ENCODE measurements around the gene C4orf50. TPM values are rescaled to one million over a fixed set of nuclear protein-coding genes. Genes with fewer than 3 reads are reported as not detected.

Gene C4orf50
- total and polyA plus RNA-seq, 11 donors, result 0.05 to 0.11 TPM; not detected in 9

DNA sequence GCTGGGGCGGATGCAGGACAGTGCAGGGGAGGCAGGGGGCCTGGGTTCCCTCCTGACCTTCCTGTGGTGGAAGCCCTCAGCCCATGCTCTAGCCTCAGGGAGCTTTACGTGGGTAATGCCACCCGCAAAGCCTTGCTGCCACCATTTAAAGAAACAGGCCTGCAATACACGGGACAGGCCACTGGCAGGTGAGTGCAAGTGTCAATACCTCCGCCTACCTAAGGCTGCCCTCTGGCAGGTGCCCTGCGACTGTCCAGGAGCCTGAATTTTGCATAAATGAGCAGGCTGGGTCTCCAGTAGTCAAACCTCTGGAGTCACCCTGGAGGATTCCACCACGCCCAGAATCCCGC lies 131.2 kb downstream of the C4orf50 start:
- Histone ChIP-seq H3K27ac (no peak overlapping the region), H3K4me3 (peak overlapping the region in 10 of 12 donors; percentile 37 to 63 (median 56)), H3K9me3 (no peaks in the 10 kb centered on the region), H3K27me3 (peaks cover 33 to 59% (median 50%) of the 10 kb centered on the region in 9 donors), H3K36me3 (no peaks in the 10 kb centered on the region), H3K4me1 (peaks cover 0 to 33% (median 14%) of the 10 kb centered on the region in 12 donors)
- peak in 1 of 4 donors; percentile 34 for ATAC-seq
- no peak for DNase-seq
- TF ChIP-seq, protein P1, sequence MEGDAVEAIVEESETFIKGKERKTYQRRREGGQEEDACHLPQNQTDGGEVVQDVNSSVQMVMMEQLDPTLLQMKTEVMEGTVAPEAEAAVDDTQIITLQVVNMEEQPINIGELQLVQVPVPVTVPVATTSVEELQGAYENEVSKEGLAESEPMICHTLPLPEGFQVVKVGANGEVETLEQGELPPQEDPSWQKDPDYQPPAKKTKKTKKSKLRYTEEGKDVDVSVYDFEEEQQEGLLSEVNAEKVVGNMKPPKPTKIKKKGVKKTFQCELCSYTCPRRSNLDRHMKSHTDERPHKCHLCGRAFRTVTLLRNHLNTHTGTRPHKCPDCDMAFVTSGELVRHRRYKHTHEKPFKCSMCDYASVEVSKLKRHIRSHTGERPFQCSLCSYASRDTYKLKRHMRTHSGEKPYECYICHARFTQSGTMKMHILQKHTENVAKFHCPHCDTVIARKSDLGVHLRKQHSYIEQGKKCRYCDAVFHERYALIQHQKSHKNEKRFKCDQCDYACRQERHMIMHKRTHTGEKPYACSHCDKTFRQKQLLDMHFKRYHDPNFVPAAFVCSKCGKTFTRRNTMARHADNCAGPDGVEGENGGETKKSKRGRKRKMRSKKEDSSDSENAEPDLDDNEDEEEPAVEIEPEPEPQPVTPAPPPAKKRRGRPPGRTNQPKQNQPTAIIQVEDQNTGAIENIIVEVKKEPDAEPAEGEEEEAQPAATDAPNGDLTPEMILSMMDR (IDR thresholded peaks at IDR 0.05), result no peak
- TF ChIP-seq POLR2A (IDR thresholded peaks at IDR 0.05), result no peak
- WGBS, 4 donors, result 35 to 49% (median 36%) methylated on average over 6 to 8 of the region's 8 CpGs
- intact Hi-C loops (cut with DNase I), result no loop called here

DNA sequence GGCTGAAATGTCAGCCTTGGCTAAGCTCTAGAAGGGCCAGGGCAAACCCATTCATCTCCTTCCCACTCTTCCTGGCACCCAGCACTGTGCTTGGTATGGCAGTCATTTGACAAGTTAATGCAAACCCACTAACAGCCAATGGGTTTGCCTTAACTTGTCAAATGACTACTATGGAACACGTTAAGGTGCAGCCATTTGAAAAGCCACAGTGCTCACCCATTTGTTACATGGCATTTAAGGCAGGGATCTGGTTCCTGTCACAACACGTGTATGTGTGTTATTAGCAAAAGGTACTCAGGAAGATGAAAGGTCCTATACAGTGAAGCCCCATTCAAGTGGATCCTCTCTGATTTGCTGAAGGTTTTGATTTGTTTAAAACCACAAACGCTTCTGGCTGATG lies 132.5 kb downstream of the C4orf50 start:
- no peak for DNase-seq
- no peak for ATAC-seq
- Histone ChIP-seq H3K36me3 (no peaks in the 10 kb centered on the region), H3K4me3 (no peak overlapping the region), H3K27me3 (peaks cover 24 to 48% (median 41%) of the 10 kb centered on the region in 9 donors), H3K4me1 (peaks cover 0 to 33% (median 14%) of the 10 kb centered on the region in 12 donors), H3K9me3 (no peaks in the 10 kb centered on the region), H3K27ac (no peak overlapping the region)
- intact Hi-C loops (cut with DNase I), result no loop called here
- TF ChIP-seq, protein P1 (IDR thresholded peaks at IDR 0.05), result no peak
- no peak for TF ChIP-seq POLR2A (IDR thresholded peaks at IDR 0.05)
- WGBS, 4 donors, result 44 to 68% (median 55%) methylated on average over 3 of the region's 3 CpGs

DNA sequence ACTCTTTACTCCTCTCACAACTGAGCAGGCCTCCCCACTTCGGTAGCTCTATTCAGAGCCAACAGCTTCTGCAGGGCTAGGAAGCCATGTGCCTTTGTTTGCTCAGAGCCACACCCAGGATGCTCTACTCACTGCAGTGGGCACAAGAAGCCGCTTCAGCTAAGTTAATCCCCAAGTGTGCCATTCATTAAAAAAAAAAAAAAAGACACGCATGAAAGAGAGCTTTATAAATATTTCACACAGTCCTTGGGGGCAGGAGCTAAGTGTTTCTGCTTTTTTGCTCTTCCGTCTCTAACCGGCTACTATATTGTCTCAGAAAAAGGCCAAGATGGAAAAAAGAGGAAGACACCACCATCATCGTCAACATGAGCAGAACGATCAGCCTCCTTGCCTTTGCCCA lies 133.4 kb downstream of the C4orf50 start:
- WGBS, 4 donors, result 67 to 69% (median 68%) methylated on average over 7 of the region's 7 CpGs
- Histone ChIP-seq H3K4me3 (no peak overlapping the region), H3K4me1 (peaks cover 0 to 24% (median 11%) of the 10 kb centered on the region in 12 donors), H3K27ac (no peak overlapping the region), H3K27me3 (peaks cover 18 to 39% (median 31%) of the 10 kb centered on the region in 9 donors), H3K36me3 (no peaks in the 10 kb centered on the region), H3K9me3 (no peaks in the 10 kb centered on the region)
- ATAC-seq (no peak), DNase-seq (no peak)
- intact Hi-C loops (cut with DNase I), result no loop called here
- no peak for TF ChIP-seq POLR2A (IDR thresholded peaks at IDR 0.05)

DNA sequence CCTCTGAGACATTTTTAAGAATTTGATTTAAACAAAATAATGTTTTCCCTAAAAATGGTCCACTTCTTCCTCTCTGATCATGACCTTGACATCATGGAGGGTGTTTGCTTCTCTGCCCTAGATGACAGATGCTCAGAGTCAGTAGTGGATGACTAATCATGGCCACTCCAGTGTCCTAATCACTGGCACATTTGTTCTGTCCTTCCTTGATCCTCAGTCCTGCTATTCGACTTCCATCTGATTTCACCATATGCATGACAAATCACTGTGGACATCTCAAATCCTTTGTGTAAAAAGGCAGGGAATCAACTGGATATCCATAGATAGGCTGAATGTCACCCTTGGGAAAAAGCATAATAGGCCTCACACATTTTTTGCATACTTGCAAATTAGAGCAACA lies 134.3 kb downstream of the C4orf50 start:
- DNase-seq, result no peak
- Histone ChIP-seq H3K4me3 (no peak overlapping the region), H3K9me3 (no peaks in the 10 kb centered on the region), H3K27ac (no peak overlapping the region), H3K36me3 (no peaks in the 10 kb centered on the region), H3K27me3 (peaks cover 10 to 30% (median 27%) of the 10 kb centered on the region in 9 donors), H3K4me1 (peaks cover 0 to 19% (median 10%) of the 10 kb centered on the region in 12 donors)
- WGBS, 4 donors, result 39 to 69% (median 59%) methylated on average over 1 of the region's 1 CpG
- ATAC-seq, result no peak
- intact Hi-C loops (cut with DNase I), result no loop called here
- TF ChIP-seq POLR2A (IDR thresholded peaks at IDR 0.05), result no peak
- TF ChIP-seq, protein P1 (IDR thresholded peaks at IDR 0.05), result no peak

DNA sequence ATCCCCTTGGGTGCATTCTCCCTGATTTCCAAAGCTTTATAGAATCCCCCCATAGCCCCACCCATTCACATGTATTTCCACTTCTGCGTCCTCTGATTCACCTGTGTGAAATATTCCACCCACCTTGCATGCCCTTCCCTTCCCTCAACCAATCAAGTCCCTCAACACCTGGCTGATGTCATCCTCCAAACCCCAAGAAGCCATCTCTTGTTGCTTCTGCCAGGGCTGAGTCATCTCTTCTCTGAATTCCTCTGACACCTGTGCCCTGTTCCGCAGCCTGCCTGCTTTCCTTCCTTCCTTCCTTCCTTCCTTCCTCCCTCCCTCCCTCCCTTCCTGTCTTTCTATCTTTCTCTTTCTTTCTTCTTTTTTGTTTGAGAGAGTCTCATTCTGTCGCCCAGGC lies 135.3 kb downstream of the C4orf50 start:
- ATAC-seq (no peak), DNase-seq (no peak)
- WGBS, 4 donors, result 79 to 82% (median 80%) methylated on average over 3 of the region's 3 CpGs
- Histone ChIP-seq H3K9me3 (no peaks in the 10 kb centered on the region), H3K36me3 (no peaks in the 10 kb centered on the region), H3K27me3 (peaks cover 5 to 26% (median 20%) of the 10 kb centered on the region in 9 donors), H3K4me1 (peaks cover 0 to 9% (median 7%) of the 10 kb centered on the region in 12 donors), H3K4me3 (no peak overlapping the region), H3K27ac (no peak overlapping the region)
- intact Hi-C loops (cut with DNase I), result no loop called here
- no peak for TF ChIP-seq POLR2A (IDR thresholded peaks at IDR 0.05)
- TF ChIP-seq, protein P1 (IDR thresholded peaks at IDR 0.05), result no peak

Measured in heart left ventricle (tissue), 16 donors.